GM21526 (cell line): ENCODE results near the gene PPP1R3C.

Experiments used
- ATAC-seq: cut with Tn5 transposase; IDR thresholded peaks from one replicate; pipeline ENCODE4 v1.9.1; 2021; ENCODE audit warnings: moderate library complexity; ENCODE audit not compliant: unreplicated experiment, low FRiP score

PPP1R3C gene

DNA sequence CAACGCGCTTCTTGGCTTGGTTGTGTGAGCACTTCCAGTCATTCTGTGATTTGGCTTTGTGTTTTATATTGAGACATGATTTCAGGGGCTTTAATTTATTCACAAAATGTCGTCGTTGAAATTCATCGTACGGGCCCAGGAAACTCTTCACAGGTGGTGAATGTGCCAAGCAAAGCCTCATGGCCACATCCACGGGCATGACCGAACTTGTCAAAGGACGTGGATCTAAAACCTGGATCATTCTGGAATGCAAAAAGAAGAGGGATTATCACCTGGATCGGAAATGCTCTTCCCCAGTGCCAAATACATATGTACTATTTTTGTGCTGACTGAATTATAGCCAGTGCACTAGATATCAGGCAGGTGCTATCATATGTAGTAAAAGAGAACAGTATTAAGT lies 2.2 kb downstream of the PPP1R3C start:
- ATAC-seq: no peak

DNA sequence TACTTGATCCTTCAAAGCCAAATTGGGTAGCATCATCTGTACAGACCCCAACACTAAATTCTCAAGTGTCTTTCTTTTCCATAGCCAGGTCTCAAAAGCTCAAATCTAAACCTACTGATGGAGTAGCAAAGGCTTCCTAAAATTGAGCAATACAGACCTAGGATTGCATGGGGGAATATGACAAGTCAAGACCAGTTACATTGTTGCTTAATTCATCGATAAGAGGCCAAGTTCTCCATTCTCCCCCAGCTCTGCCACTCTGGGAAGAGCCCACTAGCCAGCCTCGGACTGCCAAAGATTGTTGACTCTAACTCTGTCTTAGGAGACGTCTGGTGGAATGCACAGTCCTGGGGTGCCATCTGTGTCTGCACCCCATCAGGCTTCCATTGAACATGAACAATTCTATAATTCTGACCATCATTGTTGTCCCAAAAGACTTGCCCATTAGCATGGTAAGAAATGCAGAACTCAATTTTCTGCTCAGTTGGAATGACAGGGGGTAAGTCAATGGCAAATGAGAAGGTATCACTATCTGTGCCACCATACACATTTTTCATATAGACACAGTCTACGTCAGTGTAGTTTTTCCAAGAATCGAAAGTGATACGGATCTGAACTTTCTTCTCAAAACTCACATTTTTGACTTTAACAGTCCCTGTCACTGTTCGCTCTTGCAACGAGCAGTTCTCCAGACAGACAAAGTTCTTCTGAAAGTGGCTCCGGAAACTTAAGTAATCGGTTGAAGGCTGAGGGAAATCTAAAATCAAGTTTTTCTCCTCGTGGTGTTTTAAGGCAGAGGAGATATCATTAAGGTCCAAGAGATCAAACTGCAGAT lies 2.9 kb downstream of the PPP1R3C start:
- no peak for ATAC-seq

GRCh38 chr10:91628383-91628782 lies 4.5 kb downstream of the PPP1R3C start:
- ATAC-seq: no peak

DNA sequence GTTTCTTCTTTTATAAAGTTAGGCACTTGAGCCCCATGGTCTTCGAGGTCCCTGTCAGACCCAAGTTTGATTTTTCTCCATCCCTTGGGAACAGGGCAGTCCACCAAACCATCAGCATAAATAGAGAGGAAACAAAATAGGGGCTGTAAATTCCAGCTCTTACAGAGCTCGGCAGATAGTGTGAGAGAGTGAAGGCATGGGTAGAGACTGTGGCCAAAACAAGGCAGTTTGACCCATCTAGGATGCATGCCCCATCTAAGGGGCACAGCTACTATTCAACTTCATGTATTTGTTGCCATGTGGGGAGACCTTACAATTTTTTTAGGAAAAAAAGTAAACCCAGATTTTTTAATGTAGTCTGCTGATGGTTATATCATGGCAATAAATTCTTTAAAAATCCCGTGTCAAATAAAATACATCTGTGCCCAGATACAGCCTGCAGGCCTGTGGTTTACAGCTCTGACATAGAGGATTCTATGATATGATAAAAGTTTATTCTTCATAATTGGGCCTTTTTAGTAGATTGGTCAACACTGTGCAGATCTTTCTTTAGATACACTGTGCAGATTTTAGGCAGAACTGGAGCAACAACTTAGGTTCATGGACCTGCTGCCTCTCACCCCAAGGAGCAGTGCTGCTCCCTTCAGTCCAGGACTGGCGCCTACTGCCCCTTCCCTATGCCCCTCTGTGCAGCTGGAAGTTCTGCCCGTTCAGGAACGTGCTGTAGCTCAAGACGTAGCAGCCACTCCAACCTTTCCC lies 5.3 kb downstream of the PPP1R3C start:
- ATAC-seq: no peak

DNA sequence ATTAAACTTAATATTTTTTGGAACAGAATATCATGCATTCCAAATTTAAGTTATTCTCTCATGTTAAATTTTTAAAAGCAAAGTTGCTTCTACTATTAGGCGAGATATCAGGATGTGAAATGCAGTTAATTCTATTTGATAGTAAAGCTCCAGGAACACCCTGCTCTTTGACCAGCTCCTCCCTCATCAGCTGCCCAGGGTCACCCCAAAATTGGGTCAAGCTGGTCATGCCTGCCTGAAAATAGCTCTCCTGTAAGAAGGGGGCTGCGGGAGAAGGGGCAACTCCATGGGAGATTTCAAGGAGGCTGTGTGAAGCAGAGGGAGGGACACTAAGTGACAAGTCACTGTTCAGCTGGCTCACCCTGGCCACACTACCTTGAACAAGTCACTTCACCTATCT lies 5.9 kb downstream of the PPP1R3C start:
- no peak for ATAC-seq

GRCh38 chr10:91624633-91625032 lies 8.2 kb downstream of the PPP1R3C start:
- ATAC-seq: no peak

- ATAC-seq: no peak
Observed at GRCh38 chr10:91622601-91623000, 10.3 kb downstream of the PPP1R3C start.

DNA sequence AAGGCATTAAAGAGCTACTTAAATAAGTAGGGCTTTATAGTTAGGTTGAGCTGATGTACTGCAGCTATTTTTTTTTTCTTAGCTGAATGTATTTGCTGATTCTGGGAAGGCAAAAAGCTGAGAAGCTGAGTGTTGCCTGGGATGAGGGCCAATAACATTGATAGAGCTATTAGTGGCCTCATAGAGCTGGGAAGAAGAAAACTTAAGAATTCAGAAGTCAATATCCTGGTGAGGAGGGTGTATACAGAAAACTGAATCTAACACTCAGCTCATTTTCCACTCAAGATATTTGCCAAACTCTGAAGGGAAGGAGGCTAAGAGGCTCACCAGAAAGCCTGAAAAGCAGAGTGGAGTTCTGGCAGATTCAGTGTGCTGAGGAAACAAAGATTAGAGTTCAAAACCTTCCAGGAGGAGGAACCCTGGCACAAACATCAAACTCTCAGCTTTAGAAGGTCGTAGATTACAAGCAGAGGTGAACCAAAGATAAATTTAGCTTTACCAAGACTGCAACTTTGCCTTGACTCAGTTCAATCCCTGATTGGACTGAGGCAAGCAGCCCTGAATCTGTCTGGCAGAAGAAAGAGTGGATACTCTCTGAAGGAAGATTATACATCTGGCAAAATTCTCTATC lies 11.3 kb downstream of the PPP1R3C start:
- ATAC-seq: no peak

DNA sequence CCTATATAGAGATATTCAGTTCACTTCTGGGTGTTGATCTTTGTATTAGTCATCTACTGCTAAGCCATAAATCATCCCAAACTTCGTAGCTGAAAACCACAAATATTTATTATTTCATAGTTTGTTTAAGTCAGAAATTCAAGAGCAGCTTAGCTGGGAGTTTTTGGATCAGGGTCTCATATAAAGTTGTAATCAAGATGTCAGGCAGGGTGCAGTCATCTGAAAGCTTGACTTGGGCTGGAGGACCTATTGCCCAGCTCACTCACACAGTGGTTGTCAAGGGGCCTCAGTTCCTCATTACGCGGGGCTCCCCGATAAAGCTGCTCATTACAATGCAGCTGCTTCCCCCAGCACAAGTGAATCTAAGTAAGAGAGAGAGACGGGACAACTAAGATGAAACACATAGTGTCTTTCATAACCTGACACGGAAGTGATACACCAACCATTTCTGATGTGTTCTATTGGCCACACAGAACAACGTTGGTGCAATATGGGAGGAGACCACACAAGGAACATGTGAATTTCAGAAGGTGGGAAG lies 15.7 kb downstream of the PPP1R3C start:
- ATAC-seq: no peak

GRCh38 chr10:91616137-91616536 lies 16.7 kb downstream of the PPP1R3C start:
- ATAC-seq: no peak

GRCh38 chr10:91614225-91614624 lies 18.6 kb downstream of the PPP1R3C start:
- ATAC-seq: no peak

GRCh38 chr10:91613411-91614187 lies 19.3 kb downstream of the PPP1R3C start:
- ATAC-seq: no peak

- no peak for ATAC-seq
Observed at GRCh38 chr10:91610919-91611318, 22.0 kb downstream of the PPP1R3C start.

GRCh38 chr10:91610444-91610843 lies 22.4 kb downstream of the PPP1R3C start:
- no peak for ATAC-seq

DNA sequence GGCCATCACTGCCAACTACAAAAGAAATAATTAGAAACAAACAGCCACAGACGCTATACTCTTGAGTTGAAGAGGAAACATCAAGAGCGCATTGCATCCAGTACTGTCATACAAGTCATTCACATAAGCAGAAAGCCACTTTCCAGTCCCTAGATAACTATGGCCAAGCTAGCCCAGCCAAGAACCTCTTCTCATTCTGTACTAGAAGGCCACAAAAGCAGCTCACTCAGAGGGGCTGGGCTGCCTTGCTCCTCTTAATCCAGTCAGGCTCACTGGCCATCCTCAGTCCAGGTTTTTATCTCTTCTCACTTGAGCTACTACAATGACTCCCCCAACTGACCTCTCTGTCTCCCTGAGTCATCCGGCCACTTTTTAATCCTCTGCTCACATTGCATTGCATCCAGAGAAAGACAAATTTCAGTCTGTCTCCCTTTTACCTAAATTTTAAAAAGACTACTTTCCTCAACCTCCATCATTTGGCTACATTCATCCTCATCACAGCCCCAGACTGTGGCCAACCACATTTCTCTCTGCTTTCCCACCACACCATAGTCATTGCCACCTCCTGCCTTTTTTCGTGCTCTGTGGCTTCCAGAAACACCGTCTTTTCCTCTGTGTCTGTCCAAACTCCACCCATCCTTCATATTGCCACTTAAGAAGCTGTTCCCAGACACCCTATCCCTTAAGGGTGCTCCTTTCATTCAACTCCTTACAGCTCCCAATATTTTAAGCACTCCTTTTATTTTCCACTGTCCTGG lies 25.0 kb downstream of the PPP1R3C start:
- no peak for ATAC-seq

GRCh38 chr10:91605968-91606367 lies 26.9 kb downstream of the PPP1R3C start:
- no peak for ATAC-seq

- ATAC-seq: no peak
Observed at GRCh38 chr10:91604553-91605534, 28.0 kb downstream of the PPP1R3C start.

DNA sequence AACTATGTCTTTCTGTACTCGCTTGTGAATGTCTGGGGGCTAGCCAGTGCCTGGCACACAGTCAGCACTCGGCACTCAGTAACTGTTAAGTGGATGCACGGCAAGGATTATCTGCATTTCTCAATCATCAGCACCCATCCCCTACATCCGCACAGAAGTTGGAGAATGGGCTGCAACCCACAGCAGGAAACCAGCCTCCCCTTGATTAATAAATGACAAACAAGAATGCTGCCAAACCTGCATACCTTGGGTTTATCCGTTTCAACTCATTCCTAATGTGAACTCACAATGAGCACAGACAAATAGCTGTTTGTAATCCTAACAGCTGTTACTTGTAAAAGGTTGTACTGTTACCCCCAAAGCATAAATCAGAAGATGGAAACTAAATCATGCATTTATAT lies 28.9 kb downstream of the PPP1R3C start:
- no peak for ATAC-seq
